RWPE2 (cell line): ENCODE measurements around the gene TSPAN12.

Experiments used
- ATAC-seq: fragments of 200-7000 bp; cut with Tn5 transposase; 3 replicates; pipeline ENCODE4 v1.9.1; 2021; ENCODE audit warnings: low read depth
- DNase-seq: peaks from one replicate; pipeline ENCODE4 v3.0.0-alpha.2; 2020; ENCODE audit warnings: low spot score
- H3K27ac ChIP-seq: fragments of 450-650 bp; 2 replicates; pipeline ENCODE4 v1.5.1; 2017; ENCODE audit warnings: mild to moderate bottlenecking; ENCODE audit not compliant: poor library complexity, severe bottlenecking
- H3K27me3 ChIP-seq: fragments of 250-450 bp; sonication (Bioruptor Pico); 2 replicates; pipeline ENCODE4 v1.5.1; 2021; ENCODE audit warnings: mild to moderate bottlenecking, moderate library complexity; ENCODE audit not compliant: insufficient read depth, poor library complexity, severe bottlenecking
- H3K36me3 ChIP-seq: fragments of 250-450 bp; sonication (Bioruptor Pico); 2 replicates; pipeline ENCODE4 v1.5.1; 2020; ENCODE audit warnings: low read depth, mild to moderate bottlenecking, moderate library complexity
- H3K4me1 ChIP-seq: fragments of 250-450 bp; sonication (Bioruptor Pico); 2 replicates; pipeline ENCODE4 v1.5.1; 2021; ENCODE audit warnings: mild to moderate bottlenecking, moderate library complexity; ENCODE audit not compliant: insufficient read depth, poor library complexity, severe bottlenecking
- H3K4me3 ChIP-seq: fragments of 250-450 bp; sonication (Bioruptor Pico); 2 replicates; pipeline ENCODE4 v1.5.1; 2021; ENCODE audit warnings: mild to moderate bottlenecking, moderate library complexity; ENCODE audit not compliant: severe bottlenecking
- H3K9me3 ChIP-seq: fragments of 250-450 bp; sonication (Bioruptor Pico); 2 replicates; pipeline ENCODE4 v1.5.1; 2021; ENCODE audit warnings: mild to moderate bottlenecking, moderate library complexity; ENCODE audit not compliant: severe bottlenecking
- CTCF ChIP-seq: fragments of 450-650 bp; IDR thresholded peaks from one replicate; pipeline ENCODE4 v1.5.1; 2017; ENCODE audit warnings: mild to moderate bottlenecking, moderate library complexity; ENCODE audit not compliant: poor library complexity, severe bottlenecking

TSPAN12 gene

GRCh38 chr7:120799813-120800475, 58.0 kb downstream of the TSPAN12 start:
- Histone ChIP-seq H3K9me3 (no peaks in the 10 kb centered on the region), H3K27me3 (no peaks in the 10 kb centered on the region), H3K4me3 (no peak overlapping the region), H3K36me3 (no peaks in the 10 kb centered on the region), H3K4me1 (no peaks in the 10 kb centered on the region), H3K27ac (no peak overlapping the region)
- ATAC-seq (no peak), DNase-seq (no peak)
- no peak for TF ChIP-seq CTCF

DNA sequence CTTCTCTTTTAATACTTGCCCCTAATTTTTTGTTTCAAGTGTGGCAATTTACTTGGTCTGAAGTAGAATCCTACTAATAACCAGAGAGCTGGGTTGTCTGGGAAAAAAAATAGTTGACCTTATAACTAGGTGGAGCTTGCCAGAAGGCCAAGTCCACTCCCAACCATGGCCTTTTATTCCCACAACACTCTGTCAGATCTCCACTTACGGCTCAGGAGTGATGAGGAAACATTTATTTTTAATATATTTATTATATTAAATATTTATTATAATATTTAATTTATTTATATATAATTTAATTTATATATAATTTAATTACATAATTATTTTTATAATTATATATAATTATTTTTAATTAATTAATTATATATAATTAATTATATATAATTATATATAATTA, 58.8 kb downstream of the TSPAN12 start:
- H3K4me3 ChIP-seq, result no peak overlapping the region
- no peak overlapping the region for H3K27ac ChIP-seq
- H3K27me3 ChIP-seq, result no peaks in the 10 kb centered on the region
- peaks cover 3% of the 10 kb centered on the region for H3K4me1 ChIP-seq
- no peaks in the 10 kb centered on the region for H3K9me3 ChIP-seq
- no peak for DNase-seq
- no peak for ATAC-seq
- H3K36me3 ChIP-seq, result no peaks in the 10 kb centered on the region
- no peak for TF ChIP-seq CTCF

- Histone ChIP-seq H3K36me3 (no peaks in the 10 kb centered on the region), H3K27me3 (no peaks in the 10 kb centered on the region), H3K4me3 (no peak overlapping the region), H3K27ac (no peak overlapping the region), H3K4me1 (peaks cover 7% of the 10 kb centered on the region), H3K9me3 (no peaks in the 10 kb centered on the region)
- TF ChIP-seq CTCF, result no peak
- DNase-seq (no peak), ATAC-seq (no peak)
Measured at GRCh38 chr7:120797026-120797645, 60.8 kb downstream of the TSPAN12 start.

GRCh38 chr7:120794106-120794729, 63.7 kb downstream of the TSPAN12 start:
- Histone ChIP-seq H3K4me1 (peaks cover 7% of the 10 kb centered on the region), H3K9me3 (no peaks in the 10 kb centered on the region), H3K27ac (no peak overlapping the region), H3K36me3 (no peaks in the 10 kb centered on the region), H3K27me3 (no peaks in the 10 kb centered on the region), H3K4me3 (no peak overlapping the region)
- DNase-seq (no peak), ATAC-seq (no peak)
- no peak for TF ChIP-seq CTCF
